Muscle of leg (tissue), 11 donors: Measurements from ENCODE around the gene CISTR. TPM values are rescaled to one million over a fixed set of nuclear protein-coding genes. Genes with fewer than 3 reads are reported as not detected.
"Not testable (repeated sequence)": the region's sequence is repeated elsewhere in the genome, so short reads cannot be mapped to it uniquely, and the experiment has no call there.

ENCODE experiments used
- DNase-seq: peaks from one replicate; pipeline ENCODE4 v3.0.0; 2013
- H3K27ac ChIP-seq: one replicate; pipeline ENCODE4 v1.5.1; 2013; ENCODE audit warnings: mild to moderate bottlenecking, low read length, control low read depth
- H3K27me3 ChIP-seq: one replicate; pipeline ENCODE4 v1.6.1; 2013; ENCODE audit warnings: low read length; ENCODE audit not compliant: control insufficient read depth, insufficient read depth
- H3K36me3 ChIP-seq: one replicate; pipeline ENCODE4 v1.6.1; 2013; ENCODE audit warnings: low read length; ENCODE audit not compliant: control insufficient read depth, insufficient read depth
- H3K4me1 ChIP-seq: one replicate; pipeline ENCODE4 v1.6.1; 2013; ENCODE audit warnings: low read length; ENCODE audit not compliant: control insufficient read depth, insufficient read depth
- H3K4me3 ChIP-seq: one replicate; pipeline ENCODE4 v1.5.1; 2013; ENCODE audit warnings: low read length, control low read depth
- H3K9me3 ChIP-seq: replicated peaks from 2 replicates; pipeline ENCODE4 v1.6.1; 2013; ENCODE audit warnings: low read depth, low read length; ENCODE audit not compliant: control insufficient read depth
- WGBS: methylation state at CpG from one replicate; pipeline ENCODE4 v1.1.5; 2013; ENCODE audit warnings: missing lambda C conversion rate; ENCODE audit not compliant: insufficient coverage; 5-methylcytosine and 5-hydroxymethylcytosine counted together
- polyA plus RNA-seq, 8 donors: library from polyadenylated mRNA; unstranded; fragments of 120-200 nt; gene quantifications; one replicate each; pipeline versions ENCODE4 v1.2.1 to v1.2.3, GENCODE V29; 2013; ENCODE audit warnings: inconsistent platforms in 1 of 8, low replicate concordance in 1 of 8; ENCODE audit not compliant: insufficient read length in 8 of 8, insufficient read depth in 1 of 8
- total RNA-seq: library from RNA; stranded (reverse); fragments of 120-200 nt; gene quantifications from one replicate; pipeline ENCODE4 v1.2.4, GENCODE V29; 2013

Gene CISTR
- total and polyA plus RNA-seq, 9 donors, result not detected

- 25% methylated on average over 3 of the region's 5 CpGs for WGBS
- no peak for DNase-seq
- no peaks in the 10 kb centered on the region for H3K9me3 ChIP-seq
These were observed 29.5 kb upstream of the CISTR start for GRCh38 chr12:53781228-53781801.

GRCh38 chr12:53780323-53780722 is 28.5 kb upstream of the CISTR start:
- no peaks in the 10 kb centered on the region for H3K36me3 ChIP-seq
- DNase-seq, result no peak
- H3K27ac ChIP-seq, result no peak overlapping the region
- peaks cover 15% of the 10 kb centered on the region for H3K27me3 ChIP-seq
- WGBS, result no CpG with 5 or more reads among the region's 3 CpGs
- H3K9me3 ChIP-seq, result no peaks in the 10 kb centered on the region
- peaks cover 2% of the 10 kb centered on the region for H3K4me1 ChIP-seq
- no peak overlapping the region for H3K4me3 ChIP-seq

More at GRCh38 chr12:53781228-53781801, 29.5 kb upstream of the CISTR start:
- Histone ChIP-seq H3K36me3 (no peaks in the 10 kb centered on the region), H3K27ac (no peak overlapping the region), H3K4me3 (no peak overlapping the region), H3K4me1 (no peaks in the 10 kb centered on the region), H3K27me3 (peaks cover 15% of the 10 kb centered on the region)

- not testable (repeated sequence) for H3K27ac ChIP-seq, H3K4me3 ChIP-seq, H3K9me3 ChIP-seq, H3K36me3 ChIP-seq, H3K4me1 ChIP-seq, DNase-seq
- H3K27me3 ChIP-seq, result peaks cover 14% of the 10 kb centered on the region
- WGBS, result 93% methylated on average over 2 of the region's 7 CpGs
These were observed 27.9 kb upstream of the CISTR start for GRCh38 chr12:53779679-53780078.

- no peak overlapping the region for H3K27ac ChIP-seq
- no peak for DNase-seq
- WGBS, result 30% methylated on average over 1 of the region's 4 CpGs
- H3K27me3 ChIP-seq, result peaks cover 4% of the 10 kb centered on the region
- no peak overlapping the region for H3K4me3 ChIP-seq
- no peaks in the 10 kb centered on the region for H3K36me3 ChIP-seq
- no peaks in the 10 kb centered on the region for H3K9me3 ChIP-seq
- peaks cover 2% of the 10 kb centered on the region for H3K4me1 ChIP-seq
These were observed 26.3 kb upstream of the CISTR start for GRCh38 chr12:53777936-53778644.

GRCh38 chr12:53777412-53777811 is 25.6 kb upstream of the CISTR start:
- H3K27me3 ChIP-seq, result peaks cover 2% of the 10 kb centered on the region
- peaks cover 2% of the 10 kb centered on the region for H3K4me1 ChIP-seq
- DNase-seq, result no peak
- H3K4me3 ChIP-seq, result no peak overlapping the region
- no peak overlapping the region for H3K27ac ChIP-seq
- H3K9me3 ChIP-seq, result no peaks in the 10 kb centered on the region
- 75% methylated on average over 2 of the region's 2 CpGs for WGBS
- no peaks in the 10 kb centered on the region for H3K36me3 ChIP-seq

- WGBS, result no CpG with 5 or more reads among the region's 1 CpG
- Histone ChIP-seq H3K36me3 (no peaks in the 10 kb centered on the region), H3K4me3 (no peak overlapping the region), H3K9me3 (no peaks in the 10 kb centered on the region), H3K4me1 (peaks cover 2% of the 10 kb centered on the region), H3K27me3 (peaks cover 2% of the 10 kb centered on the region), H3K27ac (no peak overlapping the region)
- no peak for DNase-seq
These were observed 25.1 kb upstream of the CISTR start for GRCh38 chr12:53776872-53777271.

DNA sequence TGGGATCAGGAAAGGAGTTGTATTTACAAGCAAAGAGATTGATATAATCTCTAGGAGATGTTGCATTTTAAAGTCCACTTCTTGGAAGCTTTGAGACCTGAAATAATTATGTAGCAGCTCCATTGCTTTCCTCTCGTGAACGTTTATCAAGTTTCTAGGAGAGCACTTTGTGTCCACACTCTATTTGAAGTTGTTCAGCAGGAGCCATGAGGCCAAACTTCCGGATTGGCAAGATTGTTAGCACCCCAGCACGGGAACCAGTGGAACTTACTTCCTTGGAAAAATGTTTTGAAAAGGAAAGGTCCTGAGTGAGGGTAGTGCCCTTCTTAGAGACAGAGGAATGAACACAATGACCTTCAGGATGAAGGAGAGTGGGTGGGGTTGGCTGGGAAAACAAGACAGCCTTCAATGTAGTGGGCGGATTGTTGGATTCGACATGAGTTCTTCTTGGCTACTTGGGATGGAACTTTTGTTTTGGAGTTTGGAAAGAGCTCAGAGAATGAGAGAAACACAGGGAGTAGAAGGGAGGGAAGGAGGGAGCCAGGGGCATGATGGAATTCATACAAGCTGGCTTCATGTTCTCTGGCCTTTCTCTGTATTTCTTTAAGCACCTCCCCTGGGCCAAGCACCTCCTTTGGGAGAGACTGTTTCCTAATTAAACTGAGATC is 23.8 kb upstream of the CISTR start:
- Histone ChIP-seq H3K4me3 (no peak overlapping the region), H3K9me3 (no peaks in the 10 kb centered on the region), H3K27me3 (peaks cover 2% of the 10 kb centered on the region), H3K4me1 (peaks cover 2% of the 10 kb centered on the region), H3K27ac (peak overlapping the region; percentile 56), H3K36me3 (no peaks in the 10 kb centered on the region)
- 29% methylated on average over 6 of the region's 6 CpGs for WGBS
- DNase-seq, result peak; percentile 93

GRCh38 chr12:53770281-53770680 is 18.5 kb upstream of the CISTR start:
- DNase-seq, result no peak
- no peak overlapping the region for H3K4me3 ChIP-seq
- no peaks in the 10 kb centered on the region for H3K4me1 ChIP-seq
- no peaks in the 10 kb centered on the region for H3K9me3 ChIP-seq
- no peak overlapping the region for H3K27ac ChIP-seq
- peaks cover 9% of the 10 kb centered on the region for H3K27me3 ChIP-seq
- H3K36me3 ChIP-seq, result no peaks in the 10 kb centered on the region

DNA sequence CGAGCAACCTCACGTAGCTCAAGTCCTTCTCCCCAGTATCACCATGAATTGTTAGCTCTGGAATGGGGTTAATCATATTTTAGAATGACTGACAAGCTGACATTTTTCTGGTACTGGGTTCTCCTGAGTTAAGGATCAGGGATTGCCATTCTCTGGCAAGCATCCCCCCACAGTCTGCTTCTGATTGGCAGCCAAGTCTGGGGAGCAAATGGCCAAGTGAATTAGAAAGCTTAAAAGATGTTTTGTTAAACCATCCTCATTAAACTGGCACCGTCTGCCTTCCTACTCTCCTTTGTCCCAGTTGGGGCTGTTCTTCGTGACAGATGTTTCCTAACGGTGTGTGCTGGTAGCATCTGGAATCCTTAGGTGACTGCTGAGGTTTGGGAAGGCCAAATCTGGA is 17.2 kb upstream of the CISTR start:
- no peaks in the 10 kb centered on the region for H3K4me1 ChIP-seq
- no peaks in the 10 kb centered on the region for H3K9me3 ChIP-seq
- no peak overlapping the region for H3K27ac ChIP-seq
- H3K27me3 ChIP-seq, result peaks cover 14% of the 10 kb centered on the region
- no peak overlapping the region for H3K4me3 ChIP-seq
- no peaks in the 10 kb centered on the region for H3K36me3 ChIP-seq
- no CpG with 5 or more reads among the region's 5 CpGs for WGBS
- no peak for DNase-seq

- DNase-seq, result no peak
- Histone ChIP-seq H3K4me1 (no peaks in the 10 kb centered on the region), H3K4me3 (no peak overlapping the region), H3K9me3 (no peaks in the 10 kb centered on the region), H3K36me3 (no peaks in the 10 kb centered on the region), H3K27ac (no peak overlapping the region), H3K27me3 (peaks cover 17% of the 10 kb centered on the region)
- no CpG with 5 or more reads among the region's 3 CpGs for WGBS
These were observed 15.1 kb upstream of the CISTR start for GRCh38 chr12:53766881-53767280.
